OCI-LY1 (cell line): ENCODE results near the gene EFNA3.

Experiments
- H2AFZ ChIP-seq: fragments of 200-600 bp; sonication (generic), shearing (Covaris generic); 2 replicates; pipeline ENCODE4 v1.6.0; 2014; ENCODE audit warnings: antibody characterized with exemption, mild to moderate bottlenecking, low read length
- H3F3A ChIP-seq: fragments of 200-600 bp; sonication (generic), shearing (Covaris generic); 2 replicates; pipeline ENCODE4 v1.6.0; 2014; ENCODE audit warnings: mild to moderate bottlenecking, antibody characterized with exemption, low read length, moderate library complexity; ENCODE audit not compliant: insufficient read depth
- H3K27ac ChIP-seq: fragments of 200-600 bp; sonication (generic); 2 replicates; pipeline ENCODE4 v1.5.1; 2014; ENCODE audit warnings: low read length, mixed run types, mild to moderate bottlenecking, low read depth; ENCODE audit not compliant: poor library complexity, severe bottlenecking
- H3K27me3 ChIP-seq: fragments of 200-600 bp; sonication (generic); 2 replicates; pipeline ENCODE4 v1.6.0; 2014; ENCODE audit warnings: antibody characterized with exemption, mild to moderate bottlenecking, low read length, moderate library complexity; ENCODE audit not compliant: insufficient read depth
- H3K36me3 ChIP-seq: fragments of 200-600 bp; sonication (generic); 2 replicates; pipeline ENCODE4 v1.6.1; 2014; ENCODE audit warnings: mild to moderate bottlenecking, antibody characterized with exemption, low read length, moderate library complexity, mixed read lengths; ENCODE audit not compliant: insufficient read depth
- H3K4me1 ChIP-seq: fragments of 200-600 bp; sonication (generic); 2 replicates; pipeline ENCODE4 v1.5.1; 2014; ENCODE audit warnings: mild to moderate bottlenecking, low read length, moderate library complexity; ENCODE audit not compliant: insufficient read depth, severe bottlenecking
- H3K4me2 ChIP-seq: fragments of 200-600 bp; sonication (generic), shearing (Covaris generic); 2 replicates; pipeline ENCODE4 v1.6.1; 2014; ENCODE audit warnings: low read length
- H3K4me3 ChIP-seq: fragments of 200-600 bp; sonication (generic); 2 replicates; pipeline ENCODE4 v1.5.1; 2014; ENCODE audit warnings: low read length, low read depth, mild to moderate bottlenecking, mixed read lengths; ENCODE audit not compliant: poor library complexity, severe bottlenecking
- H3K79me2 ChIP-seq: fragments of 200-600 bp; shearing (Covaris generic); 2 replicates; pipeline ENCODE4 v1.6.1; 2016; ENCODE audit warnings: mixed run types, low read length, mixed read lengths; ENCODE audit not compliant: insufficient read depth
- H3K9ac ChIP-seq: fragments of 200-600 bp; sonication (generic), shearing (Covaris generic); 2 replicates; pipeline ENCODE4 v1.6.1; 2014; ENCODE audit warnings: mild to moderate bottlenecking, low read length, mixed read lengths
- H3K9me2 ChIP-seq: fragments of 200-600 bp; sonication (generic), shearing (Covaris generic); 2 replicates; pipeline ENCODE4 v1.6.1; 2014; ENCODE audit warnings: low read depth, mild to moderate bottlenecking, low read length, mixed read lengths
- H3K9me3 ChIP-seq: fragments of 200-600 bp; shearing (Covaris generic); 2 replicates; pipeline ENCODE4 v1.6.1; 2014; ENCODE audit warnings: low read length, mixed read lengths
- H4K20me1 ChIP-seq: fragments of 200-600 bp; sonication (generic), shearing (Covaris generic); 2 replicates; pipeline ENCODE4 v1.6.0; 2016; ENCODE audit warnings: mild to moderate bottlenecking, low read length; ENCODE audit not compliant: insufficient read depth
- EZH2 ChIP-seq: fragments of 200-600 bp; sonication (generic), shearing (Covaris generic); IDR thresholded peaks from 2 replicates; pipeline ENCODE4 v1.8.0; 2017; ENCODE audit warnings: borderline replicate concordance, mixed run types, mild to moderate bottlenecking, antibody characterized with exemption, low read length, moderate library complexity, mixed read lengths
- TF ChIP-seq, protein P1 (sequence below): fragments of 200-600 bp; sonication (generic), shearing (Covaris generic); IDR thresholded peaks from 2 replicates; pipeline ENCODE4 v1.5.1; 2017; ENCODE audit warnings: mild to moderate bottlenecking, antibody characterized with exemption, low read length, moderate library complexity, mixed read lengths

EFNA3 gene

DNA sequence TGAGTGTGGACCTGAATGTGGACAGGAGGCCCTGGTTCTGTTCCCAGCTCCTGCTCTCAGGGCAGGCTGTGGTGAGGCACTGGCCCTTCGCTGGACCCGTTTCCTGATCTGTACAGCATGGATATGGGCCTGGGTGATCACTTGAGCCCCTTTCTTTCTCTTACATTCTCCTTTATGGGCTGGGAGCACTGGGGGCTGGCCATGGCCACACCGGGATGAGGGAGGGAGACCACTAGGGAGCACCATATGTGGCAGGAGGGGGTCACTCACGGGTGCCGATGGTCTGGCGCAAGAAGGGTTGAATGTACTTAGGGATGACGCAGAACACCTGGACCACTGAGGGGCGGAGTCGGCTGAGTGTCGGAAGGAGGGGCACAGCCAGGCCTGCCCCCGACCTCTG lies 47.7 kb upstream of the EFNA3 start:
- no peaks in the 10 kb centered on the region for H4K20me1 ChIP-seq
- H3K4me3 ChIP-seq: no peak overlapping the region
- H3K9ac ChIP-seq: no peak overlapping the region
- H3K27ac ChIP-seq: no peak overlapping the region
- no peaks in the 10 kb centered on the region for H3K36me3 ChIP-seq
- H3K27me3 ChIP-seq: peaks cover 4% of the 10 kb centered on the region; the same call in 1 of the 2 replicates
- no peaks in the 10 kb centered on the region for H3K4me1 ChIP-seq
- no peaks in the 10 kb centered on the region for H3K9me3 ChIP-seq
- no peaks in the 10 kb centered on the region for H3F3A ChIP-seq
- H2AFZ ChIP-seq: no peak overlapping the region
- H3K79me2 ChIP-seq: no peaks in the 10 kb centered on the region
- no peaks in the 10 kb centered on the region for H3K9me2 ChIP-seq
- no peak overlapping the region for H3K4me2 ChIP-seq
- TF ChIP-seq EZH2: no peak
- TF ChIP-seq, protein P1, sequence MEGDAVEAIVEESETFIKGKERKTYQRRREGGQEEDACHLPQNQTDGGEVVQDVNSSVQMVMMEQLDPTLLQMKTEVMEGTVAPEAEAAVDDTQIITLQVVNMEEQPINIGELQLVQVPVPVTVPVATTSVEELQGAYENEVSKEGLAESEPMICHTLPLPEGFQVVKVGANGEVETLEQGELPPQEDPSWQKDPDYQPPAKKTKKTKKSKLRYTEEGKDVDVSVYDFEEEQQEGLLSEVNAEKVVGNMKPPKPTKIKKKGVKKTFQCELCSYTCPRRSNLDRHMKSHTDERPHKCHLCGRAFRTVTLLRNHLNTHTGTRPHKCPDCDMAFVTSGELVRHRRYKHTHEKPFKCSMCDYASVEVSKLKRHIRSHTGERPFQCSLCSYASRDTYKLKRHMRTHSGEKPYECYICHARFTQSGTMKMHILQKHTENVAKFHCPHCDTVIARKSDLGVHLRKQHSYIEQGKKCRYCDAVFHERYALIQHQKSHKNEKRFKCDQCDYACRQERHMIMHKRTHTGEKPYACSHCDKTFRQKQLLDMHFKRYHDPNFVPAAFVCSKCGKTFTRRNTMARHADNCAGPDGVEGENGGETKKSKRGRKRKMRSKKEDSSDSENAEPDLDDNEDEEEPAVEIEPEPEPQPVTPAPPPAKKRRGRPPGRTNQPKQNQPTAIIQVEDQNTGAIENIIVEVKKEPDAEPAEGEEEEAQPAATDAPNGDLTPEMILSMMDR: no peak

DNA sequence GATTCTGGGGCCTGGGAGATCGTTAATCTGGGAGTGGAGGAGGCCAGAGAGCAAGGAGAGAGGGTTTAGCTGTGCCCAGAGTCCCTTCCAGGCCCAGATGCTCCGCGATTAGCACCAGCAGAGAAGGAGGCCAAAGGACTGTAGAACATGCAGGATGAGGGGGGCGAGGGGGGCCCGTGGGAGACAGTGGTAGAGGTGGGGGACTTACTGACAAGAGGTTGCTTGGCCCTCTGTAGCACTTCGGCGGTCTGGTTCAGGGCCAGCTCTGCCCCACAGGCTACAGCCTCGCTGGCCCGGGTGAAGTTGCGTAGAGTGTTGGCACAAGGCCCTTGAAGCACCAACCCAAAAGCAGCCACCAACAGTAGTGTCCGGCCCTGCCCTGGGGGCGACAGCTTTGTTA lies 45.8 kb upstream of the EFNA3 start:
- no peaks in the 10 kb centered on the region for H3K9me2 ChIP-seq
- H2AFZ ChIP-seq: no peak overlapping the region
- no peak overlapping the region for H3K4me3 ChIP-seq
- H3K9me3 ChIP-seq: no peaks in the 10 kb centered on the region
- no peak overlapping the region for H3K4me2 ChIP-seq
- H3K27me3 ChIP-seq: peaks cover 8% of the 10 kb centered on the region; the same call in 1 of the 2 replicates
- no peak for TF ChIP-seq EZH2
- TF ChIP-seq, protein P1: no peak
- H3K79me2 ChIP-seq: no peaks in the 10 kb centered on the region
- no peaks in the 10 kb centered on the region for H3K4me1 ChIP-seq
- H3K9ac ChIP-seq: no peak overlapping the region
- no peak overlapping the region for H3K27ac ChIP-seq
- H4K20me1 ChIP-seq: no peaks in the 10 kb centered on the region
- H3K36me3 ChIP-seq: no peaks in the 10 kb centered on the region
- no peaks in the 10 kb centered on the region for H3F3A ChIP-seq

DNA sequence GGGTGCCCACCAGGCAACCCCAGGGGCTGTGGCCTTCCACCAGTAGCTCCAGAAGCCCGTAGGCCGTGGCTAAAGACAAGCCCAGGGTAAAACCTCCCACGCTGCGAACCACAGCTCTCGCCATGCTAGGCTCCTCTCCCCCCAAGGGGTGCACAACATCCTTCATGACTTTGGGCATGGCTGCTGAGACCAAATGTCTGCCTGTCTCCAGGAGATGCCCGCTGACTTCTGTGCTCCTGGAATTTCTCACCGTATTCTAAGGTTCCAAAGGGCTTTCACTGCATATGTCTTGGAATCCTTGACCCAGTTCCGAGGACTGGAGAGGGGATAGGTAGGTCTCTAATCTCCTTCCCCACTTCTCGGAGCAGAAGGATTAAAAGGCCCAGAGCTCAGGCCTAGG lies 45.1 kb upstream of the EFNA3 start, which contains the start of the genes DCST1 and DCST2:
DCST1 (plus strand) TSS at position 301 of the 400 bp plus-strand sequence. CDS start 213 bp downstream, outside the sequence.
DCST2 (minus strand) TSS at position 258 of the 400 bp plus-strand sequence; CDS start at position 178, 80 bp downstream.
- H3K36me3 ChIP-seq: no peaks in the 10 kb centered on the region
- no peaks in the 10 kb centered on the region for H3F3A ChIP-seq
- H2AFZ ChIP-seq: no peak within 1 kb of the TSS
- H3K9ac ChIP-seq: no peak within 1 kb of the TSS
- H3K4me2 ChIP-seq: no peak within 1 kb of the TSS
- no peaks in the 10 kb centered on the region for H3K4me1 ChIP-seq
- TF ChIP-seq EZH2: no peak
- TF ChIP-seq, protein P1: no peak
- peaks cover 8% of the 10 kb centered on the region; the same call in 1 of the 2 replicates for H3K27me3 ChIP-seq
- H3K9me2 ChIP-seq: no peaks in the 10 kb centered on the region
- no peaks in the 10 kb centered on the region for H3K9me3 ChIP-seq
- H4K20me1 ChIP-seq: no peaks in the 10 kb centered on the region
- no peaks in the 10 kb centered on the region for H3K79me2 ChIP-seq
- no peak within 1 kb of the TSS for H3K27ac ChIP-seq
- H3K4me3 ChIP-seq: no peak within 1 kb of the TSS
